ENCODE measurements around the gene KHDC4.

Gene KHDC4

DNA sequence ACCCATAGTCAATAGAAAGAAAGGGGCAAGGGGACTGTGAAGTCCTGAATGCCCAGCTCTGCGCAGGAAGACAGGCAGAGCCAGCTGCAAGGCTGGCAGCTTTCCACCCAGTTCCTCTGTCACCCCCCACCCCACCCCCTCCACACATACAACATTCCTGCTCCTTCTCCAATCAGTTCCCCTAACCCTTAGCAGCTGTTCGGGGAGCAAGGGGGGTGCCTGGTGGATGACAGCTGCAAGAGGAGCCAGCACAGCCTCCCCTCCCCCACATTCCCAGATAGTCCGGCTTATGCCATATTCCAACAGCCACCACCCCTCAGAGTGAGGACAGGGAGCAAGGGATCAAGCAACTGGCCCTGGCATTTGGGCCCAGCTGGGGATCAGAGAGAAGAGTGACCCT, 34.5 kb upstream of the KHDC4 start:
- DNase-seq = no peak

DNA sequence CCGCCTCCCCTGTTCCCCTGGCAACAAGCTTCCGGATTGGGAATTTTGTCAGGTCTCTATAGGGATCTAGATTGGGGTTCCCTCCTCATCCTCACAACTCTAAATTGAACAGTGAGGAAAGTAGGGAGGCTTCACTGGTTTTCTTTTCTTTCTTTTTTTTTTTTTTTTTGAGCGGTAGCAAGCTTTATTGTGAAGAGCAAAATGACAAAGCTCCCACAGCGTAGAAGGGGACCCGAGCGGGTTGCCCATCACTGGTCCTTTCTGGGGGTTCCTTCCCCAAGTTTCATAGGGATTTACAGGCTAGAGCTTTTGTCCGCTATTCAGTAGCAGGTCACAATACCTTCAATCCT, 33.8 kb upstream of the KHDC4 start:
- no peak for DNase-seq

DNA sequence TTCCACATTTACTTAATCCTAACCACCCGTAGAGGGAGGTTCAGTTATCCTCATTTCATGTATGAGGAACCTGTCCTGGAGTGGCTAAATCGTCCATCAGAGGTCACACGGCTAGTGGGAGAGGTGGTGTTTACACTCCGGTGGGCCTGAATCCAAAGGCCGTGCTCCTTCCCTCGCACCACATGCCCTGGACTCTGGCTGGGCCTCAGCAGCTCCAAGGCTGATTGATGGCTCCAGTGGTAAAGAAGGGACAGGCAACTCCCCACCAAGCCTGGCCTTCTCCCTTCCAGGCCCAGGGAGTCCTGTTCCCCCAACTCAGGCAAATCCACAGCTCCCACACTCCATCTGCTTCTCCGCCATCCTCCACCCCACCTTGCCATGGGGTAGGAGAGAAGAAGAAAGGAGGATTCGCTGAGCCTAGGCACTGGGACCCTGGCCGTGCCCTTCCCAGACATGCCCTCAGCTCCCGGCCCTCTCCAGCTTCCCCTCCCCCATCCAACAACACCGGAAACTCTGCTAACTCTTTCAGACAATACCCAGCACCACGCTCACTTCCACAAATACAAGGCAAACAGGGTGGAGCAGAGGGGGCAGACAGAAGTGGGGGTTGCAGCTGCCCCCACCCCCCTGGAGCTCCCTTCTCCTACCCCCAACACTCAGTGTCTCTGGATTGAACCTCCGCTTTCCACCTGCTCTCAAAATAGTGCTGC, 33.3 kb upstream of the KHDC4 start:
- no peak for DNase-seq

DNA sequence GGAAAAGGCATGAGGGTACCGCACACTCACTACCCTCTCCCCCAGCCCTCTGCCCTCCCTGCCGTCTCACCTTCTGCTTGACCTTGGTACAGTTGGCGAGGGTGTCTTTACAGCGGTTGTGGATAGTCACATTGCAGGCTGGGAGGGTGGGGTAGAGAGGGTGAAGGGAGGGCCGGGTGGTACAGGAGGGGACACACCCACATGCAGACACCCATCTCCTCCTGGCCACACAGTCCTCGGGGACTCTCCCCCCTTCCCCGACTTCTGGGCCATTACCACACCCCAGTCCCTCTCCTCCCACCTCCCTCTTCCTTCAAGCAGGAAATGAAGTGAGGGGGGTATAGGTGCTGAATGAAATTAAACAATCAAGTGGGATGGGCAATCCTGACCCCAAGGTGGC, 32.5 kb upstream of the KHDC4 start:
- DNase-seq = no peak

DNA sequence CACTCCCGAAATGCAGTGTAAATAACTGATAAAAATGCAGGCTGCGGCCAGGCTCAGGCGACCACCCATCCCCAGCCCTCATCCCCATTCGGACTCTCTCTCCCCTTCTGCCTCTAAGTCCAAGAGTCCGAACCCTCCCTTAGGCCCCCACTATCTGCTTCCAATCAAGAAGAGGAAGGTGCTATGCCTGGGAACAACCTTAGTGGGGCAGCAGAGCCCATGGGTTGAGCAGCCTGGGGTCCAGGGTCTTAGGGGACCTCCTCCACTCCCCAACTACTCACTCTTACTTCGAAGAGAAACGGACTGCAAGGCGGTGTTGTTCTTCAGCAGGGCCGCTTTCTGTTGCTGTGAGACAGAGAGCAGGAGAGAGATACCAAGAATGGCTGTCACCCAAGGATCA, 31.9 kb upstream of the KHDC4 start:
- no peak for DNase-seq

DNA sequence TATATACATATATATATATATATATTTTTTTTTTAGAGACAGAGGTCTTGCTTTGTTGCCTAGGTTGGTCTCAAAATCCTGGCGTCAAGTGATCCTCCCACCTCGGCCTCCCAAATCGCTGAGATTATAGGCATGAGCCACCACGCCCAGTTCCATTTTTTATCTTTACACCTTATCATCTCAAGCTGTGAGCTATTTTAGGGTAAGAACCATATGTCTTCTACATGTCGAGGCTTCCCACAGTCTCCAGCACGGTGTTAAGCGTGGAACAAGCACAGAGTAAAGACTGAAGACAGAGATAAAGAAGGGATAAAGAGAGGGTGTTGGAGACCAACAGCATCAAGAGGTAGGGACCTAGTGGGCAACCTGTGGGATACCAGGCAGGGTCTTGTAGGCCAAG, 30.0 kb upstream of the KHDC4 start:
- DNase-seq = no peak

DNA sequence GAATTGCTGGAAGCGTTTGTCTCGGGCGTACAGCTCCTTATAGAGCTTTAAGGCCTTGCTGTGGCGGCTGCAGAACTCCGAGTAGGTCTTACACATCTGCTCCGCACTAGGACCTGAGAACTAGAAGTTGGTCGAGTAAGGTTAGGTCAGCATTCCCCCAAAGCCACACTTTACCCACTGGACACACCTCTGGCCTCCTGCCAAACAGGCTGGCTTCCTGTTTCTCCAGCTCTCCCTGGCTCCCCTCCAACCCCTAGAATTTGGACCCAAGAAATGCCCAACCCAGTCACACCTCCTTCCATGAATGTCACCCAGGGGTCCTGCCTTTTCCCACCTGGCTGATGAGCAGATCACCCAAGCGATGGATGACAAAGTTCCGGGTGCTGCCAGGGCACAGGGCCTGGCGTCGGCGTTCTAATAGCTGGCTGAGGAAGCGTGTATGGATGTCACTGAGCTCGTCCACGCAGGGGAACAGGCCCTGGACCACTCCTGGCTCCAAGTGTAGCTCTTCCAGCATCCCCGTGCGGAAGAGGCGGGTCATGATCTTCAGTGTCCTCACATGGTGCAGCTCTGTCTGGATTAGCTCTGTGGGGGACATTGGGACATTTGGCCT, 28.5 kb upstream of the KHDC4 start:
- no peak for DNase-seq

DNA sequence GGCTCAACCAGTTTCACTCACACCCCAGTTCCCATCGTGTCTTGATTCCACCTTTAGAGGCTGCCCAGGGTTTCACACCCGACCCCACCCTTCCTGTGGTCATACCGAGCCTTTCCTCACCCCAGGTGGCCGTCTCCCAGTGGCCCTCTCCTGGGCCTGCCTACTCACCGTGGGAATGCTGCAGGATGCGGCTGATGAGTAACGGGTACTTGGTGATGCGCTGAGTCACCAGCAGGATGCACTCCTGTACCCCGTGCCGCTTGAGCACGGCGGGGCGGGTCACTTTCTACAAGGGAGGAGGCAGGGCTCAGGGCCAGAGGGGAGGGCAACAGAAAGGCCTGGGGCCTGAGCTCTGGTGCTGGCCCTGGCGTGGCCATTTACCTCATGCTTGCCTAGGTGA, 27.7 kb upstream of the KHDC4 start:
- DNase-seq = no peak

DNA sequence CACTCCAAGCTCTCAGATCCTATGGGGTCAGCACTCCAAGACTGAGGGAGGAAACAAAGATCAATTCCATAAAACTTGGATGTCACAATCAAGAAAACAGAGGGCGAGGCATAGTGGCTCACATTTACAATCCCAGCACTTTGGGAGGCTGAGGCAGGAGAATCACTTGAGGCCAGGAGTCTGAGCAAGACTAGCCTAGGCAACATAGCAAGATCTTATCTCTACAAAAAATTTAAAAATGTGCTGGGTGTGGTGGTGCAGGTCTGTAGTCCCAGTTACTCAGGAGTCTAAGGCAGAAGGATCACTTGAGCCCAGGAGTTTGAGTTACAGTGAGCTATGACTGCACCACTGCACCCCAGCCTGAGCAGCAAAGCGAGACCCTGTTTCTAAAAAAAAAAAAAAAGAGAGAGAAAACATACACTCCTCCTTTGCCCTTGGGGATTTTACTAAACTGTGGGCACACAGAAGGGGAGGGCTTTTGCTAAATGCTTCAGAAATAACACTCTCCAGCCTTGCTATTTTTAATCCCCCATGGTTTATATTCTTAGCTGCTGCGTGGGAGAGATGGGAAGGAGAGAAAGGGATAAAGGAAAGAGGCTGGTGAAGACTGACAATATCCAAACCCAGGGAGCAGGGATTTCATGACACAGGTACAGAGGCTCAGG, 26.0 kb upstream of the KHDC4 start:
- DNase-seq = no peak

DNA sequence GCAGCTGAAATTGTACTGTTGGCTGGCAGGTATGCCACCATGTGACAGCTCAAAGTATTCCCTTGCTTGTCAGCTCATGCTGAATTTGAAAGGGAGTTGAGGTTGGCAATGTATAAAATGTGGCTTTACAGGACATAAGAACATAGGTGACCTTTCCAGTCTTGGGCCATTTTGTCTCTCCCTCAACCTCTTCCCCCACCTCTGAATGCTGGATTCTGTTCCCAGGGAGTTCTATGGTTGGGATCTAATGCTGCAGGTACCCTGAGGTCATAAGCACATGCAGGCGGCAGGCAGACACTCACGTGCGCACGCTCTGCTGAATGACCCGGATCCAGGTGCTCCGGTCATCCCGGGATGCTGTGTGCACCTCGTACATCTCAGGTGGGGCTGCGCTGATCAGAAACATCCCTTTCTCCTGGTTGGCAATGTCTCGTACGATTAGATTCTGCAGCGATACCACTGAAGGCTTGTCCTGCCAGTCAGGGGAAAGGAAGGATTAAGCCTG, 23.2 kb upstream of the KHDC4 start:
- DNase-seq = no peak

DNA sequence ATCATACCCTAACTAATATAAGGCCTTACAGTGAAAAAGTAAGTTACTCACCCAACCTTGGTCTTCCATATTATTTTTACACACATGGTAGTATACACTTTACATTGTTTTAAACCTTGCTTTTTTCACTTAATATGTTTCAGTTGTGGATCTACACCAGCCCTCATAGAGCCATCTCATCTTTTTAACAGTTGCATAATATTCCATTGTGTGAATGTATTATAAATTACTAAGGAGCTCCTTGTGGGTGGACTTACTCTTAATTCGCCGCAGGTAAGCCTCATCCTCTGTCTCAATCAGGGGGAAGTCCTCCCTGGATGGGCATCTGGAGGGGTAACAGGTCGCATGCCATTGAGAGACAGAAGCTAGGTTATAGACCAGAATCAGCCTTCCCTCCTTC, 20.4 kb upstream of the KHDC4 start:
- DNase-seq = no peak

DNA sequence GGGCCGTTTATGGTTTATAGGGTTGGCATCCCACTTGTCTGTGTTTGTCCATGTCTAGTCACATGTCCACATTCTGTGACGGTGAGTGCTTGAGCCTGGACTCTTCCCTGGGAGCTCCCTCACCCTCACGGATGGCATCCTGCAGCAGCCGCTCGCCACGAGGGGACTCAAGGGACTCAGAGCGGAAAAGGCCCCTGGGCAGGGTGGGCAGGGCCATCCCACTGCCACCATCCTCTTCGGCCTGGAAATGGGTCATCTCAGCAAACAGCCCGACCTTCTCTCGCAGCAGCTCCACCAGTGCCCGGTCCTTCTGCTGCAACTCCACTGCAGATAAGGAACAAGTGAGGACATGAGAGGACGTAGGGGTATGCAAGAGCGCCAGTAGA, 18.3 kb upstream of the KHDC4 start:
- no peak for DNase-seq

DNA sequence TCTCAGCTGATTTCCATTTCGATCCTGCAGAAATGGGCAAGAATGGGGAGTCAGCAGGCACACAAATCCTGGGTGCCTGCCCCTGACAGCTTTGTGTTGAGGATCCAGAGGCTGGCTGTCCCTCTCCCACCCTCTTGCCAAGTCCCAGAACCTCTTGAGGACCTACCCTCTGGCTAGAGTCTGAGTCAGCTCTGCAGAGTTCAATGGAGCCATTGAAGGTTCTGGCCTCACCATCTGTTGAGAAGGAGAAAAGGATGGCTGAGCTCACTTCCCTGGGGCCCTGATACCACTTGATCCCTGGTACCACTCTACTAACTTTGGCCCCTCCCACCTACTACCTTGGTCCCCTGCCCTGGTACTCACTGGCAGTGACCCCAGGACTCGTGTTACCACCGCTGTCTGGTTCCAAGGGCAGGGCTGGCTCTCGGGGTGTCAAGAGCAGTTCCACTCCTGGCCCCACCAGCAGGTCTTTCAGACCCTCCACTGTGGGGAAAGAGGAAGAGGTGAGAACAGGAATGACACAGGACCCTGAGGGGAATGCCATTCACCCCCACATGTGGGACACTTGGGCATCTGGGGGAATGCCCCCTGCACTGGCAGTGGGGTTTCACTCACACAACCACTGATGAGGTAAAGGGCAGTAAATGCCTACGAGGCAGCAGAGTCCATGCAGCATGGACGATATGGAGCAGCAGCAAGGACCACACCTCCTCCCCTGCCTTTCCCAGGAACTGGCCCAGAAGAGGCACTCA, 17.7 kb upstream of the KHDC4 start:
- no peak for DNase-seq

DNA sequence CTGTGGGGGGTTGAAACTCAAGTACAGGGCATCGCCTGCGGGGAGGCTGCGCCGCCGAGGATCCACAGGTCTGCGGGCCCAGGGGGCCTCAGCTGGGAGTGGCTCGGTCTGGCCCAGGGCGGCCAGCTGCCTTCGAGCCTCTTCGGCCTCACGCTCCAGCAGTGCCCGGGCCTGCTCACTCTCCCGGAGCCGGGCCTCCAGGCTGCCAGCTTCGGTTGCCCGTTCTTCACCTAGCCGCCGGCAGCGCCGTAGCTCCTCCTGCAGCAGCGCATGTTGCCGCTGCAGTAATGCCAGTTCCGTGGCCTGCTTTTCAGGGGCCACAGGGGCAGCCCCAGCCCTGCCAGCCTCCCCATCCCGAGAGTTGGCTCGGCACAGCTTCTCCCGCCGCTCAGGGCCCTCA, 16.6 kb upstream of the KHDC4 start:
- DNase-seq = no peak

DNA sequence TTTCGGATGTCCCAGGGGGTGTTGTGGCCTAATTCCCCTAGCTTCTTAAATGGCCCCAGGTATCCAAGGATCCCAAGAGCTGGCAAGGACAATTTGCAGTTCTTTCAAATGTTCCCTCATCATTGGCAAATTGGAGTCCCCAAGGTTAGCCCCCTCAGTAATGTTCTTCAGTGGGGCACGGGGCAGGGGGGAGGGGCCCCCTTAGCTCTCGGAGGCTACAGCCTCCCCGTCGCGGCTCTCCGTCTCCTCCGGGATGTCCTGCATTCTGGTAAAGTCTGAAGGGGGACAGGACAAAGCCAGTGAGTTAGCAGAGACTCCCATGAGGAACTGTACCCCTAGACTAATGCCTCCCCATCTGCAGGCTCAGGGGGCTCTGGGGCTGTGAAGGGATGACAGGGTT, 13.5 kb upstream of the KHDC4 start:
- DNase-seq = no peak

DNA sequence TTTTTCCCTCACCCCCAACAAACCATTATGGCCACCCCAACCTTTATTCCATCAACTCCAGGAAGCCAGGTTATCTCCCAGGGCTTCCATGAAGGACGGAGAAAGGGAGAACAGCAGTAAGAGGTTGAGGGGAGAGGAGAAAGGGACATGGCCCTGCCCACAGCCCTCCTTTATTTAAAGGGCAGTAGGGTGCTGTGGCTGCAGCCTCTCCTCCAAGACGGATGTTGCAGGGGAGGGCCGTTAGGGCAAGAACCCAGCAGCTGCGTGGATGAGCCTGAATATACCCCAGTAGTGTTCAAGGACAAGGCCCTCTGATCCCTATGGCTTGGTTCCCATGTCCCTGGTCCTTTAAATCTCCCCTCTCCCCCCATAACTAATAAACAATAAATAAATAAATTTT, 13.1 kb upstream of the KHDC4 start:
- DNase-seq = no peak

DNA sequence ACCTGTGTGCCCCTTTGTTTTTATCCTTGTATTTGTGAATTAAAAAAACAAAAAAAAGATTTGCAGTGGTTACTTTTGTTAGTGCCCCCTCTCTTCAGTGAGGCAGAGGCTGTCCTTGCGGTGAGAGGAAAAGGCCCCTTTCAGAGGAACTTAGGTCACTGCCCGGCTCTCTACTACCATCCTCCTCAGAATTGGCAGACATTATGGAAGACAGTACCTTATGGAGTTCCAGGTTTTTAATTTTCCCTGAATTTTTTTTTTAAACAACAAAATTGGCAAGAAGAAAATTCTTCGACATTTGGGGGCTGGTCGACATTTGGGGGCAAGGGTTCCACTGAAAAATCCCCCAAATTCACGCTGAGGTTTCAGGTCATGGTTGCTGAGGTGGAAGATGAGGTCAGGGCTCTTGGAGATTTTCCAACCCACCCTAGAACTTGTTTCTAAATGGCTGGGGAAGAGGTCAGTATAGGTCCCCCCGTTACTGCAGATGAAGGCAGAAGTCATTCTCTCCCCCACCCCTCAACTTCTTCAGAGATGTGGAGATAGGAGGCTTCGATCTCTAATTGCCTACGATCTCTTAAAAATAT, 12.5 kb upstream of the KHDC4 start:
- DNase-seq = no peak

DNA sequence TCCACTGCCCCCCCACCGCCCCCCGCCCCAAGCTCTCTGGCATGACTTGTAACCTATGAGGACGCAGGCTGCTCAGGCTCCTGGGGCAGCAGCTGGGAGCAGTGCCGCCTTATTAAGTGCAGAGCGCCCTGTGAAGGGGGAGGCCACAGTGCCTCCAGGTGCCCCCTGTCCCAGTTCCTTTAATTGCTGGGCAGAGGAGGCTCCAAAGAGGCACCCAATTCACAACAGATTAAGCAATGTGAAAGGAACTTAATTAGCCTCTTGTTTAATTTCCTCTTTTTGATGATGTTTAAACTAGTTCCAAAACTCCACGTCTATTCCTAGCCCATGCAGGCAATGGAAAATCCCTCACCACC, 10.2 kb upstream of the KHDC4 start:
- no peak for DNase-seq

DNA sequence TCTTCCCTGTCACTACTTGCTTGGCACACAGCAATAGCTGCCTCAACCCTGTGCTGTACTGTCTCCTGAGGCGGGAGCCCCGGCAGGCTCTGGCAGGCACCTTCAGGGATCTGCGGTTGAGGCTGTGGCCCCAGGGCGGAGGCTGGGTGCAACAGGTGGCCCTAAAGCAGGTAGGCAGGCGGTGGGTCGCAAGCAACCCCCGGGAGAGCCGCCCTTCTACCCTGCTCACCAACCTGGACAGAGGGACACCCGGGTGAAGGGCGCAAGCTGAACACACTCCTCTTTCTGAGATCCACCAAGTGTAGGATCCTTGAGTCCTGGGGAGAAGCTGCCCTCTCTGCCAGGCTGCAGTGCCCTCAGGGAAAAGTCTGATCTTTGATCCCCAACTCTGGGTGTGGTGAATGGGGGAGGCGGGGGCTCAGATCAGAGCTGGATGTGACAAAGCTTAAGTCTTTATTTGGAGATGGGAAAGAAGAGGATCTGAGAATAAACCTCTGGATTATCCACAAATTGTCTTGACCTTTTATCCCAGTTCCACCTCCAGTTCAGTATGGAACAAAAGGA, 8.4 kb upstream of the KHDC4 start:
- no peak for DNase-seq

DNA sequence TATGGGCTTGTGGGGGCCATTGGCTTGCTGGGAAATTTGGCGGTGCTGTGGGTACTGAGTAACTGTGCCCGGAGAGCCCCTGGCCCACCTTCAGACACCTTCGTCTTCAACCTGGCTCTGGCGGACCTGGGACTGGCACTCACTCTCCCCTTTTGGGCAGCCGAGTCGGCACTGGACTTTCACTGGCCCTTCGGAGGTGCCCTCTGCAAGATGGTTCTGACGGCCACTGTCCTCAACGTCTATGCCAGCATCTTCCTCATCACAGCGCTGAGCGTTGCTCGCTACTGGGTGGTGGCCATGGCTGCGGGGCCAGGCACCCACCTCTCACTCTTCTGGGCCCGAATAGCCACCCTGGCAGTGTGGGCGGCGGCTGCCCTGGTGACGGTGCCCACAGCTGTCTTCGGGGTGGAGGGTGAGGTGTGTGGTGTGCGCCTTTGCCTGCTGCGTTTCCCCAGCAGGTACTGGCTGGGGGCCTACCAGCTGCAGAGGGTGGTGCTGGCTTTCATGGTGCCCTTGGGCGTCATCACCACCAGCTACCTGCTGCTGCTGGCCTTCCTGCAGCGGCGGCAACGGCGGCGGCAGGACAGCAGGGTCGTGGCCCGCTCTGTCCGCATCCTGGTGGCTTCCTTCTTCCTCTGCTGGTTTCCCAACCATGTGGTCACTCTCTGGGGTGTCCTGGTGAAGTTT, 7.8 kb upstream of the KHDC4 start:
- no peak for DNase-seq

DNA sequence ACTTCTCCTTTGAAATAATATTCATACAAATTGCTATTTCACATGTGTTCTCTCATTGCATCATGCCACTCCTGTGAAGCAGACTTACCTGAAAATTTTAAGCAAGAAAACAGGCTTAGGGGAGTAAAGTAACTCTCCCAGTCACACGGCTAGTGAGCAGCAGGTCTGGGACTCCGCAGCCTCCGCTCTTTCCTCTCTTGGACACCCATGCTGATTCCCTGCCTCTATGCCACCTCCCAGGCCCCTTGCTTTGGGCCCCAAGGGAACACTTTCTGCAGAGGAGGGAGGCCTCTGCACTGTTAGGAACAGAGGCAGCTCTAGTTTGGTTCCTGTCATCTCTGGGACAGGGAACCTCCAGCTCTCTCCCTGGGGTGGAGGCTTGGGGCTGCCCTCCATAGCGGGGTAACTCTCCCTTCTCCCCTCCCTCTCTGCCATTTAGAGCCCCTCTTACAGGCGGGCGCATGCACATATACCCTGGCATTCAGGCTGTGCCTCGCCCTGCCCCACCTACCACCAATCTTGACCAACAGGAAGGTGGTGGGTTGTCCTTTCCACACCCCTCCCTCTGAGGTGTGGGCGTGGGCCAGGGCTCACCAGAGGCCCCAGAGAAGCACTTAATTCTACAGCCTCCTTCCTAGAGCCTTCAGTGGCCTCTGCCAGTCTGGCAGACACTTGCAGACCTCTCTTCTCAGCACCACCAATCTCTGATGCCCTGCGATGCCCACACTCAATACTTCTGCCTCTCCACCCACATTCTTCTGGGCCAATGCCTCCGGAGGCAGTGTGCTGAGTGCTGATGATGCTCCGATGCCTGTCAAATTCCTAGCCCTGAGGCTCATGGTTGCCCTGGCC, 7.0 kb upstream of the KHDC4 start, which contains the start of gene RXFP4:
TSS of gene RXFP4 (plus strand) at position 646 of the 852 bp plus-strand sequence. CDS start at position 718, 72 bp downstream.
- no peak for DNase-seq

Data from T-helper 9 cell (primary cell).